GM12878 (cell line): ENCODE data around the gene LYPLA2. TPM values are rescaled to one million over a fixed set of nuclear protein-coding genes. Genes with fewer than 3 reads are reported as not detected.

Source experiments
- ATAC-seq: fragments of 200-7000 bp; cut with Tn5 transposase; 3 replicates; pipeline ENCODE4 v1.9.1; 2020; ENCODE audit warnings: mild to moderate bottlenecking, moderate library complexity
- BruUV-seq: library from RNA; stranded (reverse); fragments of 400-500 nt; replicated peaks from 2 replicates; lab custom pipeline; 2021; lab: Mats Ljungman, UMichigan
- CTCF ChIA-PET: fragments of 300-600 bp; sonication (Branson Sonifier 250); formaldehyde crosslinking; extraction: SDS; loops from one replicate; lab custom pipeline; 2021; ENCODE audit warnings: inconsistent platforms; lab: Yijun Ruan, JAX
- POLR2A ChIA-PET: fragments of 350-600 bp; formaldehyde crosslinking; extraction: SDS; loops from one replicate; lab custom pipeline; 2021; ENCODE audit warnings: inconsistent platforms; lab: Charles Lee
- RAD21 ChIA-PET: fragments of 300-600 bp; sonication (Branson Sonifier 250); formaldehyde crosslinking; loops from one replicate; lab custom pipeline; 2023; ENCODE audit warnings: antibody characterized with exemption; ENCODE audit not compliant: unreplicated experiment; lab: Charles Lee
- SMC1A ChIA-PET: fragments of 300-600 bp; sonication (Branson Sonifier 250); formaldehyde crosslinking; loops from one replicate; lab custom pipeline; 2023; ENCODE audit not compliant: unreplicated experiment, uncharacterized antibody; lab: Charles Lee
- DNase-seq: peaks from one replicate; pipeline ENCODE4 v3.0.0-alpha.2; 2011; ENCODE audit warnings: low read depth, low spot score
- FAIRE-seq: peaks from 3 replicates; lab custom pipeline; 2011; peaks lifted over from hg19 to GRCh38; lab: Jason Lieb, UNC
- H2AFZ ChIP-seq: 2 replicates; pipeline ENCODE4 v1.6.0; 2011; ENCODE audit warnings: low read depth, low read length, control low read depth; ENCODE audit not compliant: control insufficient read depth
- H3K27ac ChIP-seq: 2 replicates; pipeline ENCODE4 v1.5.1; 2011; ENCODE audit warnings: control low read depth; ENCODE audit not compliant: control insufficient read depth, insufficient read depth
- H3K27me3 ChIP-seq, 2 experiments: replicated peaks in 1 of 2; 2 replicates each; pipeline versions ENCODE4 v1.6.0 to v1.6.1; 2011; ENCODE audit warnings: low read length in 1 of 2; ENCODE audit not compliant: control insufficient read depth in 2 of 2, insufficient read depth in 2 of 2
- H3K36me3 ChIP-seq, 2 experiments: 2 replicates each; pipeline ENCODE4 v1.5.1; 2011; ENCODE audit warnings: low read length in 1 of 2; ENCODE audit not compliant: control insufficient read depth in 2 of 2, insufficient read depth in 2 of 2
- H3K4me1 ChIP-seq: 2 replicates; pipeline ENCODE4 v1.6.1; 2011; ENCODE audit warnings: mild to moderate bottlenecking, low read length, moderate library complexity, mixed read lengths; ENCODE audit not compliant: control insufficient read depth, insufficient read depth
- H3K4me2 ChIP-seq: 2 replicates; pipeline ENCODE4 v1.6.0; 2011; ENCODE audit warnings: control low read depth; ENCODE audit not compliant: control insufficient read depth, insufficient read depth
- H3K4me3 ChIP-seq: fragments of 200-600 bp; sonication (generic); 2 replicates; pipeline ENCODE4 v1.5.1; 2016
- H3K79me2 ChIP-seq: 2 replicates; pipeline ENCODE4 v1.6.0; 2011; ENCODE audit warnings: low read length; ENCODE audit not compliant: control insufficient read depth, insufficient read depth
- H3K9ac ChIP-seq: 2 replicates; pipeline ENCODE4 v1.8.0; 2011; ENCODE audit warnings: low read length, control low read depth, mixed read lengths; ENCODE audit not compliant: control insufficient read depth, insufficient read depth
- H3K9me3 ChIP-seq: replicated peaks from 3 replicates; pipeline ENCODE4 v1.5.1; 2011; ENCODE audit warnings: mild to moderate bottlenecking, low read length; ENCODE audit not compliant: control insufficient read depth, insufficient read depth
- H4K20me1 ChIP-seq: 2 replicates; pipeline ENCODE4 v1.6.0; 2011; ENCODE audit not compliant: control insufficient read depth, insufficient read depth
- BRCA1 ChIP-seq: IDR thresholded peaks from 2 replicates; pipeline ENCODE4 v1.6.1; 2011; ENCODE audit warnings: low read depth, low read length, improper control_type of control experiment
- CBFB ChIP-seq: IDR thresholded peaks from 2 replicates; pipeline ENCODE4 v1.6.1; 2016; ENCODE audit warnings: antibody characterized with exemption, low read depth
- FOXM1 ChIP-seq: IDR thresholded peaks from 2 replicates; pipeline ENCODE4 v1.6.1; 2012; ENCODE audit warnings: low read depth, mild to moderate bottlenecking, inconsistent platforms, low read length, moderate library complexity
- NFXL1 ChIP-seq: fragments of 450-650 bp; IDR thresholded peaks from 2 replicates; pipeline ENCODE4 v1.6.1; 2017; ENCODE audit warnings: antibody characterized with exemption, mild to moderate bottlenecking, borderline replicate concordance
- NFYA ChIP-seq: IDR thresholded peaks from 2 replicates; pipeline ENCODE4 v1.6.1; 2011; ENCODE audit warnings: low read depth, mild to moderate bottlenecking, low read length, improper control_type of control experiment, borderline replicate concordance
- PBX3 ChIP-seq: IDR thresholded peaks from 2 replicates; pipeline ENCODE4 v1.6.1; 2011; ENCODE audit warnings: mild to moderate bottlenecking, low read depth, low read length, moderate library complexity; ENCODE audit not compliant: insufficient replicate concordance
- PRDM15 ChIP-seq: fragments of 450-650 bp; formaldehyde crosslinking; IDR thresholded peaks from 2 replicates; pipeline ENCODE4 v1.4.0; 2020; ENCODE audit warnings: mild to moderate bottlenecking, moderate library complexity
- SMC3 ChIP-seq: IDR thresholded peaks from 2 replicates; pipeline ENCODE4 v1.6.1; 2011; ENCODE audit warnings: low read length, improper control_type of control experiment, borderline replicate concordance
- ZSCAN29 ChIP-seq: fragments of 450-650 bp; IDR thresholded peaks from 2 replicates; pipeline ENCODE4 v1.6.1; 2017; ENCODE audit warnings: mild to moderate bottlenecking, moderate library complexity
- WGBS: methylation state at CpG from one replicate; pipeline ENCODE4 v1.1.6; 2016; ENCODE audit warnings: low lambda C conversion rate; ENCODE audit not compliant: insufficient replicate concordance, insufficient coverage; ENCODE audit errors: missing lambda C conversion rate; 5-methylcytosine and 5-hydroxymethylcytosine counted together
- in situ Hi-C: fragments of 300-500 bp; cut with MboI; formaldehyde crosslinking; loops from 9 replicates; pipeline ENCODE4 v1.14.3; 2018; ENCODE audit warnings: mixed read lengths
- intact Hi-C: fragments of 100-400 bp; cut with micrococcal nuclease; formaldehyde crosslinking; loops from one replicate; pipeline ENCODE4 v1.14.2; 2022; ENCODE audit not compliant: unreplicated experiment
- polyA plus RNA-seq, 11 experiments: library from polyadenylated mRNA; depleted of rRNA in 4 of 11; unstranded in 6 of 11; stranded (reverse) in 5 of 11; fragments of >200 nt; fragmentation: Nextera tagmentation in 4 of 11; fragmentation: Illumina TruSeq in 1 of 11; extraction: Ambion mirVana in 4 of 11; extraction: Trizol in 1 of 11; gene quantifications; 1 replicate in 1 of 11; 2 replicates in 10 of 11; pipeline versions ENCODE4 v1.2.1 to v1.2.3, GENCODE V29; 2011 to 2016; ENCODE audit warnings: inconsistent platforms in 2 of 11, missing spikeins in 2 of 11, low read depth in 1 of 11
- total RNA-seq, 4 experiments: library from RNA; depleted of rRNA in 3 of 4; stranded (reverse); fragments of >200 nt in 3 of 4; fragmentation: Illumina TruSeq in 1 of 4; extraction: Trizol in 1 of 4; gene quantifications; 2 replicates each; pipeline versions ENCODE4 v1.2.1 to v1.2.3, GENCODE V29; 2013 to 2021
- TF ChIP-seq, protein P1 (sequence below): fragments of 450-650 bp; IDR thresholded peaks from 2 replicates; pipeline ENCODE4 v1.6.1; 2017; ENCODE audit warnings: low read depth, mild to moderate bottlenecking, moderate library complexity
- TF ChIP-seq, protein P2 (sequence below): fragments of 450-650 bp; IDR thresholded peaks from 2 replicates; pipeline ENCODE4 v1.6.1; 2016; ENCODE audit warnings: mild to moderate bottlenecking
- TF ChIP-seq, protein P3 (sequence below): IDR thresholded peaks from 2 replicates; pipeline ENCODE4 v1.6.1; 2011; ENCODE audit warnings: borderline replicate concordance, low read depth, mild to moderate bottlenecking, moderate library complexity, low read length; ENCODE audit not compliant: insufficient read depth, poor library complexity, severe bottlenecking

LYPLA2 gene
- total and polyA plus RNA-seq, 10 of the 15 experiments (the other 5 are each of a cell fraction or from before 2014, with no cell fraction given), result 2.7 to 129 (median 62.3) TPM

- Histone ChIP-seq H4K20me1 (no peaks in the 10 kb centered on the region), H3K4me2 (no peak overlapping the region), H3K36me3 (peaks cover 0 to 11% of the 10 kb centered on the region in 2 experiments; a peak in 2 of 4 replicates), H3K4me3 (no peak overlapping the region), H2AFZ (no peak overlapping the region), H3K9me3 (no peaks in the 10 kb centered on the region), H3K4me1 (peaks cover 32% of the 10 kb centered on the region), H3K79me2 (no peaks in the 10 kb centered on the region), H3K9ac (no peak overlapping the region), H3K27me3 (no peaks in the 10 kb centered on the region), H3K27ac (no peak overlapping the region)
- ATAC-seq, result no peak
- no TSS peak for BruUV-seq
- intact Hi-C loops, result loop anchor here (10.0 kb wide), 1 partner anchor 211 kb away; no protein-coding TSS in a partner anchor
- in situ Hi-C loops, result no loop called here
- CTCF ChIA-PET, result interaction anchor here (1.2 to 6.2 kb wide), 4 partner anchors 8 to 103 kb away, joined by 6 to 220 read pairs (median 56); partner anchors contain the start of genes GALE and HMGCL
- RAD21 ChIA-PET, result interaction anchor here (0.9 to 6.7 kb wide), 2 partner anchors 25 to 102 kb away, joined by 3 to 175 read pairs; no protein-coding TSS in a partner anchor
- SMC1A ChIA-PET, result interaction anchor here (0.8 to 0.9 kb wide), 2 partner anchors 100 to 102 kb away, joined by 3 to 5 read pairs; partner anchors contain the start of gene CNR2
- FAIRE-seq, result no peak
- no peak for DNase-seq
- WGBS, result 96% methylated on average over 4 of the region's 4 CpGs
- POLR2A ChIA-PET, result interaction anchor here (1.1 to 1.9 kb wide), 2 partner anchors 11 to 96 kb away, joined by 4 read pairs; partner anchors contain the start of gene HMGCL
- TF ChIP-seq, protein P1, sequence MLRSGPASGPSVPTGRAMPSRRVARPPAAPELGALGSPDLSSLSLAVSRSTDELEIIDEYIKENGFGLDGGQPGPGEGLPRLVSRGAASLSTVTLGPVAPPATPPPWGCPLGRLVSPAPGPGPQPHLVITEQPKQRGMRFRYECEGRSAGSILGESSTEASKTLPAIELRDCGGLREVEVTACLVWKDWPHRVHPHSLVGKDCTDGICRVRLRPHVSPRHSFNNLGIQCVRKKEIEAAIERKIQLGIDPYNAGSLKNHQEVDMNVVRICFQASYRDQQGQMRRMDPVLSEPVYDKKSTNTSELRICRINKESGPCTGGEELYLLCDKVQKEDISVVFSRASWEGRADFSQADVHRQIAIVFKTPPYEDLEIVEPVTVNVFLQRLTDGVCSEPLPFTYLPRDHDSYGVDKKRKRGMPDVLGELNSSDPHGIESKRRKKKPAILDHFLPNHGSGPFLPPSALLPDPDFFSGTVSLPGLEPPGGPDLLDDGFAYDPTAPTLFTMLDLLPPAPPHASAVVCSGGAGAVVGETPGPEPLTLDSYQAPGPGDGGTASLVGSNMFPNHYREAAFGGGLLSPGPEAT, result no peak
- TF ChIP-seq, protein P2, sequence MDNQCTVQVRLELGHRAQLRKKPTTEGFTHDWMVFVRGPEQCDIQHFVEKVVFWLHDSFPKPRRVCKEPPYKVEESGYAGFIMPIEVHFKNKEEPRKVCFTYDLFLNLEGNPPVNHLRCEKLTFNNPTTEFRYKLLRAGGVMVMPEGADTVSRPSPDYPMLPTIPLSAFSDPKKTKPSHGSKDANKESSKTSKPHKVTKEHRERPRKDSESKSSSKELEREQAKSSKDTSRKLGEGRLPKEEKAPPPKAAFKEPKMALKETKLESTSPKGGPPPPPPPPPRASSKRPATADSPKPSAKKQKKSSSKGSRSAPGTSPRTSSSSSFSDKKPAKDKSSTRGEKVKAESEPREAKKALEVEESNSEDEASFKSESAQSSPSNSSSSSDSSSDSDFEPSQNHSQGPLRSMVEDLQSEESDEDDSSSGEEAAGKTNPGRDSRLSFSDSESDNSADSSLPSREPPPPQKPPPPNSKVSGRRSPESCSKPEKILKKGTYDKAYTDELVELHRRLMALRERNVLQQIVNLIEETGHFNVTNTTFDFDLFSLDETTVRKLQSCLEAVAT, result no peak
- TF ChIP-seq, protein P3, sequence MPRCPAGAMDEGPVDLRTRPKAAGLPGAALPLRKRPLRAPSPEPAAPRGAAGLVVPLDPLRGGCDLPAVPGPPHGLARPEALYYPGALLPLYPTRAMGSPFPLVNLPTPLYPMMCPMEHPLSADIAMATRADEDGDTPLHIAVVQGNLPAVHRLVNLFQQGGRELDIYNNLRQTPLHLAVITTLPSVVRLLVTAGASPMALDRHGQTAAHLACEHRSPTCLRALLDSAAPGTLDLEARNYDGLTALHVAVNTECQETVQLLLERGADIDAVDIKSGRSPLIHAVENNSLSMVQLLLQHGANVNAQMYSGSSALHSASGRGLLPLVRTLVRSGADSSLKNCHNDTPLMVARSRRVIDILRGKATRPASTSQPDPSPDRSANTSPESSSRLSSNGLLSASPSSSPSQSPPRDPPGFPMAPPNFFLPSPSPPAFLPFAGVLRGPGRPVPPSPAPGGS, result no peak
- no peak for TF ChIP-seq SMC3
- TF ChIP-seq PRDM15 (CRISPR knock-in tag), result no peak
- TF ChIP-seq PBX3, result no peak
- TF ChIP-seq ZSCAN29, result no peak
- TF ChIP-seq NFYA, result no peak
- TF ChIP-seq CBFB, result no peak
- TF ChIP-seq BRCA1, result no peak
- TF ChIP-seq NFXL1, result no peak
- no peak for TF ChIP-seq FOXM1
These were observed 23.1 kb downstream of the LYPLA2 start for GRCh38 chr1:23814016-23814415.
